Right lobe of liver (tissue), 6 donors: ENCODE measurements around the gene PDSS1. TPM values are rescaled to one million over a fixed set of nuclear protein-coding genes. Genes with fewer than 3 reads are reported as not detected.

ENCODE experiments used
- ATAC-seq, 4 donors: fragments of 200-7000 bp; cut with Tn5 transposase; one replicate each; pipeline ENCODE4 v1.9.1; 2020; ENCODE audit warnings: mild to moderate bottlenecking in 4 of 4, moderate library complexity in 4 of 4
- DNase-seq, 3 donors: peaks; one replicate each; pipeline ENCODE4 v3.0.0-alpha.2; 2020
- H3K27ac ChIP-seq, 3 donors: fragments of 200-600 bp; one replicate each; pipeline ENCODE4 v1.8.0; 2022
- H3K27me3 ChIP-seq, 2 donors: fragments of 200-600 bp; one replicate each; pipeline ENCODE4 v1.8.0; 2022
- H3K36me3 ChIP-seq, 4 donors: fragments of 200-600 bp; sonication (generic) in 1 of 4; one replicate each; pipeline versions ENCODE4 v1.5.1 to v1.8.0; 2017 to 2022; ENCODE audit warnings: control low read depth in 1 of 4
- H3K4me1 ChIP-seq, 4 donors: fragments of 200-600 bp; sonication (generic) in 1 of 4; one replicate each; pipeline versions ENCODE4 v1.5.1 to v1.8.0; 2017 to 2022; ENCODE audit warnings: control low read depth in 1 of 4
- H3K4me3 ChIP-seq, 3 donors: fragments of 200-600 bp; one replicate each; pipeline ENCODE4 v1.8.0; 2022
- H3K9me3 ChIP-seq, 4 donors: fragments of 200-600 bp; sonication (generic) in 1 of 4; one replicate each; pipeline versions ENCODE4 v1.5.1 to v1.8.0; 2017 to 2022; ENCODE audit warnings: control low read depth in 1 of 4
- POLR2A ChIP-seq: fragments of 450-650 bp; IDR thresholded peaks from one replicate; pipeline ENCODE4 v1.6.1; 2017; ENCODE audit warnings: antibody characterized with exemption, mild to moderate bottlenecking
- WGBS: methylation state at CpG from one replicate; pipeline ENCODE4 v1.1.6; 2018; ENCODE audit warnings: low coverage, low lambda C conversion rate; ENCODE audit not compliant: insufficient coverage; ENCODE audit errors: missing lambda C conversion rate; 5-methylcytosine and 5-hydroxymethylcytosine counted together
- intact Hi-C, 2 donors: fragments of 100-400 bp; cut with DNase I; formaldehyde crosslinking; loops; one replicate each; pipeline versions ENCODE4 v1.11.2 to v1.14.1; 2022
- total RNA-seq, 6 experiments: library from RNA; depleted of rRNA in 2 of 6; stranded (reverse); fragments of >200 nt in 2 of 6; fragmentation: NEBNext Ultra II Directional in 3 of 6; extraction: Animal tissue kit (Norgen Biotek cat#: 25700) in 3 of 6; gene quantifications; one replicate each; pipeline versions ENCODE4 v1.1.0 to v1.2.4, GENCODE V29; 2016 to 2023
- TF ChIP-seq, protein P1 (sequence below), 4 donors: fragments of 200-600 bp in 3 of 4; fragments of 450-650 bp in 1 of 4; IDR thresholded peaks; one replicate each; pipeline versions ENCODE4 v1.5.1 to v1.8.0; 2016 to 2022; ENCODE audit warnings: antibody characterized with exemption in 4 of 4, mild to moderate bottlenecking in 2 of 4
- donor health status: DM: no; HTN: yes; CAD: no.
- donor health status: DM: no; HTN: no; CAD: no.
- donor health status: DM: no; HTN: no; CAD: no.
- donor health status: DM: no; HTN: yes; CAD: no.
- donor health status: DM: no; HTN: yes; CAD: no.

The PDSS1 gene
- total RNA-seq, 6 experiments from 2014 or later: 2.3 to 15.9 (median 4.1) TPM

DNA sequence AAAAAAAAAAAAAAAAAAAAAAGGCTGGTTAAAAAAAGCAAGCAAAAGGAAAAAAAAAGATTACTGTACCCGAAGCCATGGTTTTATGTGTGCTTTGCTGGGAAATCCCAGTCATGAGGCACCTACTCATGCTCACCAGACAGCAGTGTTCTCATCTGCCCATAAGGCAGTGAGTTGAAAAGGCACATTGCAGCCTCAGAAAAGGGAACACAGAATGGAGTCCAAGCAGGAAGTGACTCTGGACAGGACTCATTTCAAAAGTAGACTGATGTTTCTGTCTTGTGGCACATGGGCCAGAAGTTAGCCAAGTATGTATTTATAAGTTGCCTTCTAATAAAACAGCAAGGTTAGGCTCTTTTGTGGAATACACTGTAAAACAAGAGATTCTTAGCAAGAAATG lies 40.2 kb downstream of the PDSS1 start:
- 29% methylated on average over 1 of the region's 1 CpG for WGBS
- Histone ChIP-seq H3K36me3 (peaks cover 0 to 4% (median 0%) of the 10 kb centered on the region in 4 donors), H3K27ac (peak overlapping the region in 2 of 3 donors; percentile 5 to 6), H3K9me3 (no peaks in the 10 kb centered on the region), H3K27me3 (no peaks in the 10 kb centered on the region), H3K4me3 (no peak overlapping the region), H3K4me1 (peaks cover 0 to 28% (median 8%) of the 10 kb centered on the region in 4 donors)
- TF ChIP-seq, protein P1, sequence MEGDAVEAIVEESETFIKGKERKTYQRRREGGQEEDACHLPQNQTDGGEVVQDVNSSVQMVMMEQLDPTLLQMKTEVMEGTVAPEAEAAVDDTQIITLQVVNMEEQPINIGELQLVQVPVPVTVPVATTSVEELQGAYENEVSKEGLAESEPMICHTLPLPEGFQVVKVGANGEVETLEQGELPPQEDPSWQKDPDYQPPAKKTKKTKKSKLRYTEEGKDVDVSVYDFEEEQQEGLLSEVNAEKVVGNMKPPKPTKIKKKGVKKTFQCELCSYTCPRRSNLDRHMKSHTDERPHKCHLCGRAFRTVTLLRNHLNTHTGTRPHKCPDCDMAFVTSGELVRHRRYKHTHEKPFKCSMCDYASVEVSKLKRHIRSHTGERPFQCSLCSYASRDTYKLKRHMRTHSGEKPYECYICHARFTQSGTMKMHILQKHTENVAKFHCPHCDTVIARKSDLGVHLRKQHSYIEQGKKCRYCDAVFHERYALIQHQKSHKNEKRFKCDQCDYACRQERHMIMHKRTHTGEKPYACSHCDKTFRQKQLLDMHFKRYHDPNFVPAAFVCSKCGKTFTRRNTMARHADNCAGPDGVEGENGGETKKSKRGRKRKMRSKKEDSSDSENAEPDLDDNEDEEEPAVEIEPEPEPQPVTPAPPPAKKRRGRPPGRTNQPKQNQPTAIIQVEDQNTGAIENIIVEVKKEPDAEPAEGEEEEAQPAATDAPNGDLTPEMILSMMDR (IDR thresholded peaks at IDR 0.05): no peak
- TF ChIP-seq POLR2A: no peak
- DNase-seq: no peak
- ATAC-seq: peak in 2 of 4 donors; percentile 24 to 35
- intact Hi-C loops: no loop called here

DNA sequence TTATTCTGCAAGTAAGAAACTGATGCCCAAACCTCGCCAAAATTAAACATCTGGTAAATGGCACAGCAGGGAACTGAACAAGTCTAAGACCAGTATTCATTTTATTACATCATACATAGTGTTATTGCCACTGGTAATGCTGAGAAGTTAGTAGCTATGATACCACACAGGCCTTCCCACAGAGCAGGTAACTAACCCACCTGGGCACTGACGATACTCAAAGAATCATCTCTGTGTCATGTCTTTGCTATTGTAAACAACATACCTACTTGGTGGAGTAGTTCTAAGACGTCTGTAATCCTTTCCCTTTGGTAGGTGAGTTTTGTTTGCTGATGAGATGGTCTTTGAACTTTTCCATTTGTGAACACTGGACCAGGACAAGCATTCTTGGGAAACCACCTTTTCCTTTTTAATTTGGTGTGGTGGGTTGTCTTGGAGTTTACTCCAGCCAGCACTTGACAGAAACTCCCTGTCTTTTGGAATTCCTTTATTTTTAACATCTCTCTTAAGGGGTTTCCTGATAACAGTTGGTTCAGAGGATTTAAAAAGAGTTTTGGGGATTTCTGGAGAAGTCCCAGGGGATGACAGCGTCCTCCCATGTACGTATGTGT lies 40.9 kb downstream of the PDSS1 start:
- no peak for TF ChIP-seq POLR2A
- TF ChIP-seq, protein P1 (IDR thresholded peaks at IDR 0.05): no peak
- WGBS: 79% methylated on average over 5 of the region's 5 CpGs
- peak overlapping the region in 2 of 3 donors; percentile 5 to 6 for H3K27ac ChIP-seq
- DNase-seq: no peak
- no peak overlapping the region for H3K4me3 ChIP-seq
- H3K36me3 ChIP-seq: peaks cover 0 to 9% (median 0%) of the 10 kb centered on the region in 4 donors
- no peaks in the 10 kb centered on the region for H3K9me3 ChIP-seq
- H3K4me1 ChIP-seq: peaks cover 0 to 28% (median 8%) of the 10 kb centered on the region in 4 donors
- peak in 1 of 4 donors; percentile 34 for ATAC-seq
- intact Hi-C loops: no loop called here
- no peaks in the 10 kb centered on the region for H3K27me3 ChIP-seq

DNA sequence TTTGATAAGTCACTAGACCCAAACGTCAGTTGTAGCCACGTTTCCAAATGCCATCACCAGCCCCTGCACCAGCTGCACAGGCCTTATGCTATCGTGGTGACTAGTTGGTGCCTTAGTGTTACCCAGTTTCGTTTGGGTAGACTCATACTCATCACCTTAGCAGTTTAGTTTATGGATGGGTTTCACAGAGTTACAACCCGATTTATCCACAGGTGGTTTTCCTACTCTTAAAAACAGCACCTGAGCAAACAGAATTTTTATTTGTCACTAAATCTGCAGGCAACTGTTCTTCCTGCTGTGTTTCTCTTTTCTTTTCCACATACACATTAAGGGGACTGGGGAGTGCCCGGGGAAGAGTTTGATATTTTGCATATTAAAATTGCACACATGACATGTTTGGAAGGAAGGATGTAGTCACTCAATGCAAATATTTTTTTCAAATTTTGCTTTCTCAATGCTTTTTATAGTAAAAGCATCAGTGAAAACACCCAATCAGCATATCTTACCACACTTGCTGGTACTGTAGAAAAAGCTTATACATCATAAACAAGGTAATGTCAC lies 41.6 kb downstream of the PDSS1 start:
- Histone ChIP-seq H3K4me3 (no peak overlapping the region), H3K36me3 (peaks cover 0 to 9% (median 0%) of the 10 kb centered on the region in 4 donors), H3K4me1 (peaks cover 0 to 22% (median 5%) of the 10 kb centered on the region in 4 donors), H3K9me3 (no peaks in the 10 kb centered on the region), H3K27me3 (no peaks in the 10 kb centered on the region), H3K27ac (no peak overlapping the region)
- WGBS: 67% methylated on average over 6 of the region's 6 CpGs
- TF ChIP-seq, protein P1 (IDR thresholded peaks at IDR 0.05): no peak
- TF ChIP-seq POLR2A: no peak
- DNase-seq: no peak
- no peak for ATAC-seq
- intact Hi-C loops: no loop called here

DNA sequence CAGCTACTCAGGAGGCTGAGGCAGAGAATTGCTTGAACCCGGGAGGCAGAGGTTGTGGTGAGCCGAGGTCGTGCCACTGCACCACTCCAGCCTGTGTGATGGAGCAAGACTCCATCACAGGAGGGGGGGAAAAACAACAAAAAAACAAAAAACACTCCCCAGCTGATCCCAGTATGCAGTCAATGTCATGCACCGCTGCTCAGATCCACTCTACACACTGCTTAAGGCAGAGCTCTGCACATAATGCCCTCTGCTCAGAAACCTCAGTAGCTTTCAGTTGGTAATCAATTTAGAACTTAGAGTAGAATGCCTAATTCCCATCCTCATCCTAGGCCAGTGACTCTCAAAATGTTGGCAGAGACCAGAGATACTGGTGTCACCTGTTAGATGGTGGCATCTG lies 43.9 kb downstream of the PDSS1 start:
- no peak overlapping the region for H3K4me3 ChIP-seq
- 100% methylated on average over 2 of the region's 4 CpGs for WGBS
- intact Hi-C loops: no loop called here

More for the DNA sequence above, 43.9 kb downstream of the PDSS1 start:
- Histone ChIP-seq H3K27ac (no peak overlapping the region), H3K27me3 (no peaks in the 10 kb centered on the region), H3K4me1 (peaks cover 0 to 11% (median 5%) of the 10 kb centered on the region in 4 donors), H3K36me3 (peaks cover 0 to 16% (median 1%) of the 10 kb centered on the region in 4 donors), H3K9me3 (no peaks in the 10 kb centered on the region)
- no peak for ATAC-seq
- DNase-seq: no peak
- TF ChIP-seq POLR2A: no peak
- TF ChIP-seq, protein P1 (IDR thresholded peaks at IDR 0.05): no peak
